Stimulated activated naive CD8-positive, alpha-beta T cell treated with anti-CD3 and anti-CD28 coated beads, Interleukin-15, Interleukin-2, amounts not matched to agents 100 ng/mL and 50 ng/mL, for 24 hours (primary cell): Measurements from ENCODE around the gene DDX19B.
A peak's percentile ranks its signal among the peaks of the same experiment; 100 is the strongest.
"Not testable (repeated sequence)": the region's sequence is repeated elsewhere in the genome, so short reads cannot be mapped to it uniquely, and the experiment has no call there.

Experiments used
- H3K27ac Mint-ChIP-seq: one replicate; pipeline ENCODE4 v1.8.0; 2021; ENCODE audit warnings: mild to moderate bottlenecking, mixed read lengths
- H3K27me3 Mint-ChIP-seq: one replicate; pipeline ENCODE4 v1.8.0; 2021; ENCODE audit warnings: mixed read lengths
- H3K36me3 Mint-ChIP-seq: one replicate; pipeline ENCODE4 v1.8.0; 2021; ENCODE audit warnings: low read depth, mixed read lengths
- H3K4me1 Mint-ChIP-seq: one replicate; pipeline ENCODE4 v1.8.0; 2021; ENCODE audit warnings: low read depth, mixed read lengths
- H3K4me3 Mint-ChIP-seq: one replicate; pipeline ENCODE4 v1.8.0; 2021; ENCODE audit warnings: mild to moderate bottlenecking, mixed read lengths
- H3K9me3 Mint-ChIP-seq: one replicate; pipeline ENCODE4 v1.8.0; 2021; ENCODE audit warnings: mixed read lengths

DDX19B gene

DNA sequence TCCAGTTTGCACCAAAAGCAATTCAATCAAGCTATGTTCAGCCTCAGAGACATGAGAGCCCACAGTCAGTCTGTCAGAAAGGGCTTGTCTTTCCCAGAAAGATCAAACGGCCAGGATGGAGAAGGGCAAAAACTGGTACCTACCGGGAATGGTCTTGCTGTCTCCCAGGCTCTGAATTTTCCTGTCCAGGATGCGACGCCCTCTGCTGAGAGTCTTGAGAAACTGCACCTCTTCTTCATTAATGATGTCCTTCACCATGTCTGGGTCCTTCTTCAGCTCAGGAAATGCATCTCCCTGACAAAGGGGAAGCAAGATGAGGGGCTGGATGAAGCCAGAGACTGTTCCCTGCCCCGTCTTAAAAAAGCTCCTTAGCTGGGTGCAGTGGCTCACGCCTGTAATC is 31.5 kb upstream of the DDX19B start:
- Mint-ChIP-seq H3K4me1 (no peaks in the 10 kb centered on the region), H3K27me3 (no peaks in the 10 kb centered on the region), H3K4me3 (no peak overlapping the region), H3K27ac (no peak overlapping the region), H3K36me3 (peaks cover 64% of the 10 kb centered on the region), H3K9me3 (no peaks in the 10 kb centered on the region)

DNA sequence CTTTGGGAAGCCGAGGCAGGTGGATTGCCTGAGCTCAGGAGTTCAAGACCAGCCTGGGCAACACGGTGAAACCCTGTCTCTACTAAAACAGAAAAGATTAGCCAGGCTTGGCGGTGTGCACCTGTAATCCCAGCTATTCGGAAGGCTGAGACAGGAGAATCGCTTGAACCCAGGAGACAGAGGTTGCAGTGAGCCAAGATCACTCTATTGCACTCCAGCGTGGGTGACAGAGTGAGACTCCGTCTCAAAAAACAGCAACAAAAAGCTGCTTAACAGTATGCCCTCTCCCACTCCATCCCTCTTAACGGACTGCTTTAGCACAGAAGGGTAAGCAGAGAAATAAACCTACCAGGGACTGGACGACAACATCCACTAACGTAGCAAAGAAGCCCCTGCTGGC is 31.1 kb upstream of the DDX19B start:
- H3K27me3 Mint-ChIP-seq, H3K4me1 Mint-ChIP-seq, H3K27ac Mint-ChIP-seq, H3K9me3 Mint-ChIP-seq, H3K4me3 Mint-ChIP-seq: not testable (repeated sequence)
- H3K36me3 Mint-ChIP-seq = peaks cover 65% of the 10 kb centered on the region

DNA sequence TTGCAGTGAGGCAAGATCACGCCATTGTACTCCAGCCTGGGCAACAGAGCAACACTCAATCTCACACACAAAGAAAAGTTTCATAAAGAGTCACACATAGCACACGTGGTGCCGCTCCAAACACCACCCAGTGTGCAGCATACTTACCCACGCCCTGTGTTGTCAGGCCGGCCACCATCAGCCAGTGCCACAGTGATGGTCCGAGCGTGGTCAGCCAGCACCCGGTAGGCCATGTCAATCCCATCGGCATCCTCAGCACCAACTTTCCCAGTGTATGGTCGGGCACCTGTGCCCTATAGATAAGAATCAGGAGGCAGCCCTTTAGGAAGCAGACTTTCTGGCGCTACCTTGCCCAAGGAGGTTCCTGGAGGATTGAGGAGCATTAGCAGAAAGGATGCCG is 29.5 kb upstream of the DDX19B start:
- peaks cover 67% of the 10 kb centered on the region for H3K36me3 Mint-ChIP-seq
- H3K4me3 Mint-ChIP-seq = no peak overlapping the region
- no peaks in the 10 kb centered on the region for H3K9me3 Mint-ChIP-seq
- H3K27ac Mint-ChIP-seq = no peak overlapping the region
- no peaks in the 10 kb centered on the region for H3K4me1 Mint-ChIP-seq
- no peaks in the 10 kb centered on the region for H3K27me3 Mint-ChIP-seq

DNA sequence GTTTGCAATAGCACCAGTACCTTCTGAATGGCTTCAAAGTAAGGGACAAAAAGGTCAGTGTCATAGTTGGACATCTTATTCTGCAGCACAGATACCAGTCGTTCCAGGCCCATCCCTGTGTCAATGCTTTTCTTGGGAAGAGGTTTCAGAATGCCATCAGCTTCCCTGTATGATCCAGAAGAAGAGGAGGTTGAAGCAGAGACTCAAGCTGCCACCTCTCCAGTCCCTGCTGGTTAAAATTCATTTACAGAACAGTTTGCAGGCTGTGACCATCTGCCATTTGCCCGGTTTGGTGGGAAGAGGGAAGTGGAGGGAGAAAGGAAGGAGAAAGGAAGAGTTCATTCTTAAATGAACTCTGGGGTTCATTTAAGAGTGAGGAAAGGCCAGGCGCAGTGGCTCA is 28.8 kb upstream of the DDX19B start:
- peaks cover 66% of the 10 kb centered on the region for H3K36me3 Mint-ChIP-seq
- H3K4me1 Mint-ChIP-seq = no peaks in the 10 kb centered on the region

DNA sequence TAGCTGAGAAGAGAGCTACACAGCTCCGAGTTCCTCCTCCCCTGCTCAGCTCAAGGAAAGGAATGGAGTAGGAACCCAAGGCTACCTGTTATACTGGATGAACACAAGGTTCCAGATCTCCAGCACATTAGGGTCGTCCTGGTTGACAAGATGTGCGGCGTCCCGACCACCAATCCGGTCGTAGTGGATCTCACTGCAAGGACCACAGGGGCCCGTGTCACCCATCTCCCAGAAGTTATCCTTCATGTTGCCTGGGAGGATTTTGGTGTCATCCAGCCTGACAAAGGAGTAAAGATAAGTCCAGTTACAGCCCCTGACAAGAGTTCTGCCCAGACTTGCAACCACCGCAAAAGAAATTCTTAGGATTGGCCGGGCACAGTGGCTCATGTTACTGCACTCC is 27.3 kb upstream of the DDX19B start:
- Mint-ChIP-seq H3K4me3 (no peak overlapping the region), H3K4me1 (no peaks in the 10 kb centered on the region), H3K36me3 (peaks cover 67% of the 10 kb centered on the region), H3K27me3 (no peaks in the 10 kb centered on the region), H3K27ac (no peak overlapping the region), H3K9me3 (no peaks in the 10 kb centered on the region)

More for the DNA sequence above, 28.8 kb upstream of the DDX19B start:
- Mint-ChIP-seq H3K9me3 (no peaks in the 10 kb centered on the region), H3K27me3 (no peaks in the 10 kb centered on the region), H3K27ac (no peak overlapping the region), H3K4me3 (no peak overlapping the region)

DNA sequence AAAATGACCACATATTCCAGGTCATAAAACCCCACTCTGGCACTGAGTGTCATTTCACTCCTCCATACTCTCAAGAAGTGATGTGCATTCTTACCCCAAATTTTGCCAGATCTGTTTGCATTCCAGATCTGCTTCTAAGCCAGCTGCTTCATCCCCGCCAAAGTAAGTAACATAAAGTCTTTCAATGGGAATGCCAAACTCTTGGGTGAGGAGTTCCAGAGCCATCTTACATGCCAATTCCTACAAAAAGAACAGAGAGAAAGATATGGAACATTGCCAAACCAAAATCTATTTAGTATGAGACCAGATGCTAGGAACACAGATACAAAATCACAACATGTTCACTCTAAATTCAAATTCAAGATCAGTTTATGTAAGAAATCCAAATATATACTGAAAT is 22.6 kb upstream of the DDX19B start:
- Mint-ChIP-seq H3K9me3 (no peaks in the 10 kb centered on the region), H3K4me3 (no peak overlapping the region), H3K36me3 (peaks cover 67% of the 10 kb centered on the region), H3K4me1 (no peaks in the 10 kb centered on the region), H3K27ac (no peak overlapping the region), H3K27me3 (no peaks in the 10 kb centered on the region)

DNA sequence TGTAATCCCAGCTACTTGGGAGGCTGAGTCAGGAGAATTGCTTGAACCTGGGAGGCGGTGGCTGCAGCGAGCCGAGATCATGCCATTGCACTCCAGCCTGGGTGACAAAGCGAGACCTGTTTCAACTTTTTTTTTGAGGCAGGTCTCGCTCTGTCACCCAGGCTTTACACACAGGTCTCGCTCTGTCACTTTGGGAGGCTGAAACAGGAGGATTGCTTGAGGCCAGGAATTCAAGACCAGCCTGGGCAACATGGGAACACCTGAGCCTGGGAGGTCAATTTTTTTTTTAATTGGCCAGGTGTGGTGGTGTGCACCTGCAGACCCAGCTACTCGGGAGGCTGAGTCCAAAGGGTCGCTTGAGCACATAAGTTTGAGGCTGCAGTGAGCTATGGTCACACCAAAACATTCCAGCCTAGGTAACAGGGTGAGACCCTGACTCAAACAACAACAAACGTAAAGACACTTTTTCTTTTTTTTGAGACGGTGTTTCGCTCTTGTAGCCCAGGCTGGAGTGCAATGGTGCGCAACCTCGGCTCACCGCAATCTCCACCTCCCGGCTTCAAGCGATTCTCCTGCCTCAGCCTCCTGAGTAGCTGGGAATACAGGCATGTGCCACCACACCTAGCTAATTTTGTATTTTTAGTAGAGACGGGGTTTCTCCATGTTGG is 11.5 kb upstream of the DDX19B start:
- H3K9me3 Mint-ChIP-seq, H3K27me3 Mint-ChIP-seq: not testable (repeated sequence)
- Mint-ChIP-seq H3K36me3 (peaks cover 37% of the 10 kb centered on the region), H3K27ac (peak overlapping the region; percentile 45), H3K4me1 (peaks cover 40% of the 10 kb centered on the region), H3K4me3 (peak overlapping the region; percentile 99)

DNA sequence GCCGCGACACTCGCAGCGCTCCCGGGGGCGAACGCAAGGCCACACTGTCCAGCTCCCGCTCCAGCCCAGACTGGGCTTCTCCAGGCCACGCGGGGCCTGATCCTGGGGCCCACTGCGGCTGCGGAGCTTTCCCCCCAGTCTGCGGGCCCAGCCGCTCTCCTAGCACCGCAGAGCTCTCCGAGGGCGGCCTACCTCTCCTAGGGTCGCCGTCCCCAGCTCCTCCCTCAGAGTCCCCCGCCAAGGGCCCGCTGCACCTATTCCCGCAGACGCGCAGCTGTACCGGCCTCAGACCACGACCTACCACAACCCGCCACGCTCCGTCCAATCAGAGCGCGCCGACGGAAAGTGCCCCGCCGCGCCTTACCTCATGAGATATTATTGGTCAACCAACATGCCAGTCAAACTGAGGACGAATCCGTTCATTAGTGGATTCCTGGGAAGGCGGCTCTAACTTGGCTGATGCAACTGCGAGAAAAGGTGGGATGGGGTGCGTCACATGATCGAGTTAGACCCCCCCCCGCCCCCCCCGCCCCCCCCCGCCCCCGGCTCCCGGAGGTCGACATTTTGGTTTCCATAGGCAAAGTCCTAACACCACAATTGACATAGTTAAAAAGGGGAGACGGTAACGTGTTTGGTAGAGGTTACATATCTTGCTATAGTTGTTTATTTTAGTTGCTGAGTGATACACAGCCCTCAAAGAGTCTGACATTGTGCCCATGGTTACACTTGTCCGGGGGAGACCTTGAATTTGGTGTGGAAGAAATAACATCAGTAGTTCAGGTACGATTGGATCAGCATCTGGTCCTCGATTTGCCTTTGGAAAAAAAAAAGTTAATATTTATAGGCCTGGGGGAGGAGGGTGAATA is 9.5 kb upstream of the DDX19B start, which contains the start of gene AARS1:
Gene AARS1, minus strand, starts transcription at position 278 of the 866 bp plus-strand sequence. CDS start 6,743 bp downstream, outside the sequence.
- Mint-ChIP-seq H3K27ac (peak within 1 kb of the TSS; percentile 100), H3K27me3 (no peaks in the 10 kb centered on the region), H3K36me3 (peaks cover 22% of the 10 kb centered on the region), H3K9me3 (no peaks in the 10 kb centered on the region), H3K4me3 (peak within 1 kb of the TSS; percentile 99), H3K4me1 (peaks cover 30% of the 10 kb centered on the region)

DNA sequence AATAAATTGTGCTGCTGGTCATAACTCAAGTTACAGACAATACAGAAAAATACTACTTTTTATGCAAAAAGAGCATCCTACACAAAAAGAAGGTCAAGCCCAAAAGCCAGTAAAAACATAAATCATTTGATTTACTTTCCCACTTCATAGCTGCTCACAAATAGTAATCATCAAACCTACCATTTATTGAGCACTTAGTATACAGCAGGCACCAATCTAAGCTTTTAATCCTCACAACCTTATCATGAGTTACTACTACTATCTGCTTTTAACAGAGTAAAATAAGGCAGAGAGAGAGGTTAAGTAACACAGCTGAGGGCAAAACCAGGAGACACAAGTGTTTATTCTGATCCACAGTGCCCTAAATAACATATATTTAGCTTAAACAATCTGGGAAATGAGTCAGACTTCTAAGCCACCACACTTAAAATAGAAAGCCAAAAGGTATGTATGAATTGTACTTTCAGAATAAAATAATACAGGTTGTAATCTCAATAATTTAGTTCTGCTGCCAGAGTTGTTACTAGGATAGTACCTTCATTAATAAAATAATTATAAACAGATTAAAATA is 8.0 kb upstream of the DDX19B start:
- Mint-ChIP-seq H3K4me3 (no peak overlapping the region), H3K27ac (no peak overlapping the region), H3K27me3 (no peaks in the 10 kb centered on the region), H3K36me3 (peaks cover 13% of the 10 kb centered on the region), H3K4me1 (peaks cover 19% of the 10 kb centered on the region), H3K9me3 (no peaks in the 10 kb centered on the region)

DNA sequence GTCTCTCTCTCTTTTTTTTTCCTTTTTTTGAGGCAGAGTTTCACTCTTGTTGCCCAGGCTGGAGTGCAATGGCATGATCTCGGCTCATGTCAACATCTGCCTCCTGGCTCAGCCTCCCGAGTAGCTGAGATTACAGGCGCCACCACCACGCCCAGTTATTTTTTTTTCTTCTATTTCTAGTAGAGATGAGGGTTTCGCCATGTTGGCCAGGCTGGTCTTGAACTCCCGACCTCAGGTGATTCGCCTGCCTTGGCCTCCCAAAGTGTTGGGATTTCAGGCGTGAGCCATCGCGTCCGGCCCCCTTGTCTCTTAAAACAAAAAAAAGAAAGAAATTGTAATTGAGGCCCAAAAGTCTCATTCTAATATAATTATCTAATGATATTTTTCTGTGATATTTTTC is 6.8 kb upstream of the DDX19B start:
- H3K9me3 Mint-ChIP-seq, H3K27ac Mint-ChIP-seq, H3K4me3 Mint-ChIP-seq, H3K27me3 Mint-ChIP-seq: not testable (repeated sequence)
- peaks cover 13% of the 10 kb centered on the region for H3K36me3 Mint-ChIP-seq
- H3K4me1 Mint-ChIP-seq = peaks cover 19% of the 10 kb centered on the region

DNA sequence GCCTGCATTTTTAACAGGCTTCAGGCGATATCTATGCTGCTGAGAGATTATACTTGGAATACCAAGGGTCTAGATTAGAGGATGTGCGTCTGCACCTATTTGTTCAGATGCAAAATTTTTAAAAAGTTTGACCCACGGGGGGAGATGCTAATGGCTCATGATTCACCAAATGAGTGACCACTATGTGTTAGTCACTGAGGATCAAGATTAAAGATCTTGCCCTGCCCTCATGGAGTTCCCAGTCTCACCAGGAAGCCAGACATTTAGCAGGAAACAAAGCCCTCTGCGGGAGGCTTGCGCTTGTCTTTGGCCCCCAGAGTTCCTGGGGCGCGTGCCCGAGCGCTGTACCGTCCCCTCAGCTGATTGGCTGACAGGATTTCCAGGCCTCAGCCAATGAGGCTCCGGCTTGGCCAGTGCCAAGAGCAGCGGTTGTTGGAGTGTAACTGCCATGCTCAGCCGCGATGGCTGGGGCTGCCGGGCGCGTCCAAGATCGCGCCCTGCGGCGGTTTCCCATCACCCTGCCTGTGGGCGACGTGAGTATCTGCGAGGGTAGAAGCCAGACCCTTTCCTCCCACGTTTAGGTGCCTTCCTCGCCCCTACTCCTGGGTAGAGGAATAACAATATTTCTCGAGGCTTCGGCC is 4.5 kb upstream of the DDX19B start:
- H3K36me3 Mint-ChIP-seq = peaks cover under 1% of the 10 kb centered on the region
- no peak overlapping the region for H3K27ac Mint-ChIP-seq
- H3K9me3 Mint-ChIP-seq = no peaks in the 10 kb centered on the region
- H3K4me1 Mint-ChIP-seq = peaks cover 16% of the 10 kb centered on the region
- H3K27me3 Mint-ChIP-seq = no peaks in the 10 kb centered on the region
- H3K4me3 Mint-ChIP-seq = no peak overlapping the region

DNA sequence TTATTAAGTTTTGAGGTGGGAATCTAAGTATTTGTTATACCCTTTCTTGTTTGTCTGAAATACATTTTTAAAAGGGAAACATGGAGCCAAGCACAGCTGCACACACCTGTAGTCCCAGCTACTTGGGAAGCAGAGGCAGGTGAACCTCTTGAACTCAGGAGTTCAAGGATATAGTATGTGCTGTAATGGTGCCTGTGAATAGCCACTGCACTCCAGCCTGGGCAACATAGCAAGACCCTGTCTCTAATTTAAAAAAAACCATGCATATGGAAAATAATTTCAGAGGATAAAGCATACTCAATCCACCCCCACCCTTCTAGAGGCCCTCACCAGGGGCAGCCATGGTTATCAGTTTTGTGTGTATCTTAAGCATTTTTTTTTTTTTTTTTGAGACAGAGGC is 3.4 kb upstream of the DDX19B start:
- H3K36me3 Mint-ChIP-seq = peaks cover 4% of the 10 kb centered on the region
- peaks cover 24% of the 10 kb centered on the region for H3K4me1 Mint-ChIP-seq
- no peak overlapping the region for H3K27ac Mint-ChIP-seq
- no peaks in the 10 kb centered on the region for H3K9me3 Mint-ChIP-seq
- H3K4me3 Mint-ChIP-seq = no peak overlapping the region
- H3K27me3 Mint-ChIP-seq = no peaks in the 10 kb centered on the region

DNA sequence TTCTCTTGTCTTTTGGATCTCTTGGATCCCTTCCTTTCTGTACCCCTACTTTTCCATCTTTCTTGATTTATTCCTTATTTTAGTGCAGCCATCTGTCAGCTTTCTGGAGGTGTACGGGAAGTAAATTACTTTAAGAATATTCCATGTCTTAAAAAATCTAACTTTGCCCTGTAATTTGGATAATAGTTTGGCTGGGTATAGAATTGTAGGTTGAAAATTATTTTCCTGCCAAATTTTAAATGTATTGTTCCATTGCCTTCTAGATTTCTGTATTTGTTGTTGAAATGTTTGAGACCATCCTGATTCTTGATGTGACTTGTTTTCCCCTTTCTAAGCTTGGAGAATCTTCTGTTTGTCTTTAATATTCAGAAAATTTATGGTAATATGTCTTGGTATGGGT is 2.1 kb downstream of the DDX19B start:
- peaks cover 10% of the 10 kb centered on the region for H3K9me3 Mint-ChIP-seq
- H3K27me3 Mint-ChIP-seq = no peaks in the 10 kb centered on the region
- peak overlapping the region; percentile 33 for H3K4me3 Mint-ChIP-seq
- H3K36me3 Mint-ChIP-seq = peaks cover 33% of the 10 kb centered on the region
- no peak overlapping the region for H3K27ac Mint-ChIP-seq
- H3K4me1 Mint-ChIP-seq = peaks cover 53% of the 10 kb centered on the region

DNA sequence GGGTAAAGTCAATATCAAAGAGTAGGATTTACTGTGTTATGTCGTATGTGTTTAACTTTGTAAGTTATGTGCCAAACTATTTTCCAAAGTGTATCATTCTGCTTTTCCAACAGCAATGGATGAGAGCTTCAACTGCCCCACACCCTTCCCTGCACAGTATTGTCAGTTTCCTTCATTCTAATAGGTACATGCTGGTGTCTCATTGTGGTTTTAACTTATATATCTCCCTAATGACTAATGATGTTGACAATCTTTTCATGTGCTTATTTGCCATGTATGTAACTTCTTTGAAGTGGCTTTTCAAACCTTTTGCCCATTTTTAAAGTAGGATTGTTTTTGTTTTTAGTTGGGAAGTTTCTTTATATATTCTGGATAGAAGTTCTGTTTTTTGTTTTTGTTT is 3.8 kb downstream of the DDX19B start:
- no peak overlapping the region for H3K4me3 Mint-ChIP-seq
- peaks cover 33% of the 10 kb centered on the region for H3K36me3 Mint-ChIP-seq
- no peaks in the 10 kb centered on the region for H3K27me3 Mint-ChIP-seq
- peaks cover 53% of the 10 kb centered on the region for H3K4me1 Mint-ChIP-seq
- no peak overlapping the region for H3K27ac Mint-ChIP-seq
- peaks cover 10% of the 10 kb centered on the region for H3K9me3 Mint-ChIP-seq

DNA sequence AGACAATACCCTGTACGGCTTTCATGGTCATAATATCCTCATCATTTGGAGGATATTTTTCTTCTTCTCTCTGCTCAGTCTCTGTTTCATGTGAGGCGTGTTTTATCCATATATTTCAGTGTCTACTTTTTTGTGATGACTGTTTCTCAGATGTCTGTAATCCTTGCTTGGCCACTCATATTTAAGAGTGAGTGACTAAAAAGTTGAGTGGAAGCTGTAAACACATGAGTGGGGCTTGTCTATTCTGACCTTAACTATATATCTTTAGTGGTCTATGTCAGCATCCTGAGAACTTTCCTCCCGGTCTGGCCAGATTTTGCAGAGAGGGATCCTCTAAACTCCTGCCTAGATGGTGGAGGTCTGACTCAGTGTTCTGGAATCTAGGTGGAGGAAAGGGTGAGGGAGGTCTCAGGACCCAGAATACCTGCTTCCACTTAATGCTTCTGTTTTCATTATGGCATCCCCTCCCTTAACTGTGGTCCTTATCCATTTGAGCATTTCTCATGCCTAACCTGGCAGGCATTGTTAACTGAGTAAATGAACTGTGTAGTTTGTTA is 6.0 kb downstream of the DDX19B start:
- Mint-ChIP-seq H3K9me3 (peaks cover 10% of the 10 kb centered on the region), H3K36me3 (peaks cover 36% of the 10 kb centered on the region), H3K27ac (peak overlapping the region; percentile 30), H3K4me1 (peaks cover 40% of the 10 kb centered on the region), H3K4me3 (no peak overlapping the region), H3K27me3 (no peaks in the 10 kb centered on the region)
